Glomerular visceral epithelial cell (primary cell): Measurements from ENCODE around the gene GRAMD2B.

Experiments used
- DNase-seq: peaks from one replicate; pipeline ENCODE4 v3.0.0-alpha.2; 2016; ENCODE audit errors: extremely low spot score

GRAMD2B gene

GRCh38 chr5:126449751-126450271 lies 26.6 kb downstream of the GRAMD2B start:
- DNase-seq = peak; percentile 71

- no peak for DNase-seq
Measured at GRCh38 chr5:126450346-126450745, 27.1 kb downstream of the GRAMD2B start.

DNA sequence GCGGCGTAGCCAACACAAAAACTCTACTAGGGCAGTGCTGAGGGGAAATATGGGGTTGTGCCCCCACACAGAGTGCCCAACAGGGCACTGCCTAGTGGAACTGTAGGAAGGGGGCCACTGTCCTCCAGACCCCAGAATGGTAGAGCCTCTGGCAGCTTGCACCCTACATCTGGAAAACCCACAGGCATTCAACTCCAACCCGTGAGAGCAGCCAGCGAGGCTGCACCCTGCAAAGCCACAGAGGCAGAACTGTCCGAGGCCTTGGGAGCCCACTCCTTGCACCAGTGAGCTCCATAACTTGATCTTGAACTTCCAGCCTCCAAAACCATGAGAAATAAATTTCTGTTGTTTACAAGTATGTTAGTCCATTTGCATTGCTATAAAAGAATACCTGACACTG lies 27.7 kb downstream of the GRAMD2B start:
- DNase-seq = no peak

GRCh38 chr5:126452477-126452876 lies 29.3 kb downstream of the GRAMD2B start:
- DNase-seq = no peak

DNA sequence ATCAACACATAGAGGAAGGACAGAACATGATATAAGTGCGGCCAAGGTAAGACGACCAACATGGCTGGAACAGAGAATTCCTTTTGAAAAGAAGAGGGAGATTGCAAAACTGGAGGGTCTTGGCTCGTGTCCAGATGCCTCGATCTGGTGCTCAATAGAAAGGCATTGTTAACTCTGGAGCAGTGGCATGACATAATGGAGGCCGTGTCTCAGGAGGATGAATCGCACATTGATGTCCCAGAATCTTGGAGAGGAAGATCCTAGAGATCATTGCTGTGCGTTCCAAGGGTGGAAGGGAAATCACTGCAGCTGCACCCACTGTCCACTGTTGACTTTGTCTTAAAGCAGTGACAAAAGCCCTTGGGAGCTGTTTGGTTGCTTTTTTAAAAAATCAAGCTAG lies 30.9 kb downstream of the GRAMD2B start:
- DNase-seq = no peak

DNA sequence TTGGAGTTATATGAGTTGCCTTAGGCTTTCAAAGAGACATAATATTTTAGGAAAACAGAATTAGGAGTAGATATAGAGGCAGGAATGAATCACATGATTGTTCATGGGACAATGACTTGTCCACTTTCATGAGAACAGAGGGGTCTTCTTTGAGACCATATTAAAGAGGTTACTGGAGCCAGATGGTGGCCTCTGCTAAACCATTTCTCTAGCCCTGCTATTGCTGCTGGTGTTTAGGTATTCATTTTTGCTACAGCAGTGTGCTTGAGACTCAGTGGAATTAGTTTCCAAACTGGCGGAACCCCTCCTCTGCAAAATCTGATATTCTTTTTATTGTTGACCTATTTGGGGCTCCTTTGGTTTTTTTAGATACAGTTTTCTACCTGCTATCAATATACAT lies 31.3 kb downstream of the GRAMD2B start:
- DNase-seq = no peak

GRCh38 chr5:126455264-126455663 lies 32.1 kb downstream of the GRAMD2B start:
- no peak for DNase-seq

DNA sequence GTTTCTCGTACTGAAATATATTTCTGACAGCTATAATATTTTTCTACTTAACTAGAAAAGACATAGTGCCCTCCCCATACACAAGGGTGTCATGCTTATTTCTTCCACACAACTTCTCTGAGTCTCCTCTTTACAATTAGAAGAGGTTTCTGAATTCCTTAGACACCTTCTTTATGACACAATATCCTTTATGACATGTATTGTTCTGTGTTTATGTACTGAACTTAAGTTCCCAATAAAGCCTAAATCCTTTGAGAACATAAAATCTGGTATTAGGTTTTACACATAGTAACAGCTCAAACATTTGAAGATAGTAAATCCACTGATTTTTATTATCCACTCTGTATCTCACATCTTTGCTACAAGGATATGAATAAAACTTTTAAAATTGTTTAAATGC lies 32.5 kb downstream of the GRAMD2B start:
- DNase-seq = no peak

DNA sequence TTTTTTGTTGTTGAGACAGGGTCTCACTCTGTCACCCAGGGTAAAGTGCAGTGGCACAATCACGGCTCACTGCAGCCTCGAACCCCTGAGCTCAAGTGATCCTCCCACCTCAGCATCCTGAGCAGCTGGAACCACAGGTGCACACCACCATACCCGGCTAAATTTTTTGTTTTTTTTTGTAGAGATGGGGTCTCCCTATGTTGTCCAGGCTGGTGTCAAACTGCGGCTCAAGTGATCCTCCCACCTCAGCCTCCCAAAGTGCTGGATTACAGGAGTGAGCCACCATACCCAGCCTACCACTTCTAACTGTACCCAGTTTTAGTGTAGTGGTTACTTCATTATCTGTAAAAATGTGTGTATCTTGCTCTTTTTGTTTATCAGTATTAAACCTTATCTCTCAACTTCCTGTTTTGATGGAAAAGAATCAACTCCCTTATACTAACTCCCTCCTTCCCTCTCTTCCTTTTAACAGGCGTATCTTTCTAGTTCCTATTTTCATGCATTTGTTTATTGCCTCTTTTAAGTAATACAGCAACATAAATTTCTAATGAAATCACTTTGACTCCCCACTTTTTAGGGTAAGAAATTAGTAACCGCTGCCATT lies 33.1 kb downstream of the GRAMD2B start:
- no peak for DNase-seq

DNA sequence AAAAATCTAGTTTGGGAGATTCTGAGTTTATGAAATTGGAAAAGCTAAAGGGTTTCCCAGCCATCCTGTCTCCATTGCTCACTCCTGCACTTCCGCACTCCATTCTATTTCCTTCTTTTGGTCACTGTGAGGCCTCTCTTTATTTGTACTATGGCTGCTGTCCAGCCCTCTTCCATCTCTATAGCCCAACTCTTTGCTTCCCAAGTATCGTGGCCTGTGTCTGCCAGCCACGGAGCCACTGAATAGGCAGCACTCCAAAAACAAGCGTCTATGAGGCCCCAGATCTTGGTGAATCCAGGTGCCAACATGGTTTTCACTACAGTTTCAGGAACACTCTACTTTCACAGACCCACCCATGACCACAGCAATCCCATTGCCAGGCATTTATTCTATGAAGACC lies 37.2 kb downstream of the GRAMD2B start:
- no peak for DNase-seq

- DNase-seq = no peak
Measured at GRCh38 chr5:126460977-126461376, 37.8 kb downstream of the GRAMD2B start.

DNA sequence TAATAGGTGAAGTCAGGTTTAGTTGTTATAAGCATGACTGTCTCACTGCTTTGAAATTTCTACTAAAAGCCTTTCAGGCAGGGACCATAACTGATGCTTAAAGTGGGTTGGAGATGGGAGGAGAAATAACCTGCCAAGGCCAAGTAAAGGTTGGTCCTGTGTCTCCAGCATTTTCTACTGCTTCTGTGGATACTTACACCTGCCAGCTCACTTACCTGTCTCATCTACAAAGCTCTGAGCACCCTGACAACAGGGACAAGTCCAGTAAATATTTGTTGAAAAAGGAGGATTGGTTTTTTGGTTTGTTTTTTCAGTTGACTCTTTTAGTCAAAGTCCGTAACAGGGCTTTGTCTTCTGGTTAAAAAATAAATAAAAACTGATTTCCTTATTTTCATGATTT lies 38.6 kb downstream of the GRAMD2B start:
- no peak for DNase-seq

DNA sequence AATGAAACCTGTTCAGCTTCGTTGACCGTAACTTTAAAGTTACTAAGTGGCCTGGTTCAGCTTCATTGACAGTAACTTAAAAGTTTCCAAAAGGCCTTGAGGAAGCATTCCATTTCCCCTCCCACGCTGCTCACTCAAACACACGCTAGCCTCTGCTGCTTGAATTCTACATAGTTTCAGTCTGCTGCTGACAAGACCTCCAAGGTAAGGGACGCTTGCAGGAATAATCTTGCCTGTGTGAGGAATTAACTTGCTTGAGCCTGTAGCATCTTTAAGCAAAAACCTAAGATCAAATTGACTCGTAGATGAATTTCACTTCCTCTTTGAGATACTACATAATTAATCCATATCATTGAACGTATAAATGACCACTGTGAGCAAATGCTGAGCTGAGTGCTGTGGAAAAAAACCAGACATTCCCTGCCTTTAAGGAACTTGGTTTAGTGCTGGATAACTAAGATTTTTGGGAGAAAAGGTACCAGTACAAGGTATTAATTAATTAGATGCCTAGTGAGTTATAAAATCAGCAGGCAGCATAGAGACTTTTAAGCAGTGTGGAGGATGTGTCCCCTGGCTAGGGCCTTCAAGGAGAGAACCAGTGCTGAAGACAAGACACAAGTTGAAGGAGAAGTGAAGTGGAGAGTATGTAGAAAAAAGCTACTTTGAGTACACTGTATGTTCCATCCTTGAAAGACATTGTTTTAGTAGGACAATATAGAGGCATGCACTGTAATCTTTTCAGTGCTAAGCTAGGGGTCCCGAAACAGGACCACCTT lies 39.2 kb downstream of the GRAMD2B start:
- DNase-seq = peak; percentile 20

DNA sequence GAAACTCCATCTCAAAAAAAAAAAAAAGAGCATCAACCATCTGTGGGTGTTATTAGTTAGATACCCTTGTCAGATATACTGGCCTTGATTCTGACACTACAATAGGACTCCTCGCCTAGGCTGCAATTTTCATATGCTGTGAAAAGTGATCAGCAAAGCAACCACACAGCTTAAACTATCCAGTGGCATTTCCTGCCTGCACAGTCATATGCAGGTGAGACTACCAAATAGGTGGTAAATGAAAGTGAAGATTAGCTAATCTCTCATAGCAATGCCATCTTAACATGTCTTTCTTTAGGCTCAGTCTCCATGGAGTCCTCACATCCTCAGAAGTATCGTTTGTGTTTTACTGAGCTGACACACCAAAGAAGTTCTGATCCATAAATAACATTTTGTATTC lies 40.8 kb downstream of the GRAMD2B start:
- DNase-seq = no peak

DNA sequence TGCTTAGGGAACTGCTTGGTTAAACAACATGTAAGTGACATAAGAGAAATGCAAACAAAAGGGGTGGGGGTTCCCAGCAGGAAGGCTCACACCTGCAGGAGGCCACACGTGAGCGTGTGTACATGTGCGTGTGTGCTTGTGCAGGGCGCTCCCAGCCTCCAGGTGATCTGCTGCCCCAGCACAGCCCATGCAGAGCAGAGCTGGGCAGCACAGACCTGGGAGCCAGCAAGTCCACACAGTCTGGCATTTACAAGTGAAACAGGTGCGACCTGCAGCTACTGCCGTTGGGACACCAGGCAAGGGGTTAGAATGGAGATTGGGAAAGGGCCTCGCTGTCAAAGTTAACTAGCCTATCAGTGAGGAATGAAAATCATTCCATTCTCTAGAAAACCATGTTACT lies 41.8 kb downstream of the GRAMD2B start:
- no peak for DNase-seq

GRCh38 chr5:126468091-126468490 lies 44.9 kb downstream of the GRAMD2B start:
- DNase-seq = no peak

DNA sequence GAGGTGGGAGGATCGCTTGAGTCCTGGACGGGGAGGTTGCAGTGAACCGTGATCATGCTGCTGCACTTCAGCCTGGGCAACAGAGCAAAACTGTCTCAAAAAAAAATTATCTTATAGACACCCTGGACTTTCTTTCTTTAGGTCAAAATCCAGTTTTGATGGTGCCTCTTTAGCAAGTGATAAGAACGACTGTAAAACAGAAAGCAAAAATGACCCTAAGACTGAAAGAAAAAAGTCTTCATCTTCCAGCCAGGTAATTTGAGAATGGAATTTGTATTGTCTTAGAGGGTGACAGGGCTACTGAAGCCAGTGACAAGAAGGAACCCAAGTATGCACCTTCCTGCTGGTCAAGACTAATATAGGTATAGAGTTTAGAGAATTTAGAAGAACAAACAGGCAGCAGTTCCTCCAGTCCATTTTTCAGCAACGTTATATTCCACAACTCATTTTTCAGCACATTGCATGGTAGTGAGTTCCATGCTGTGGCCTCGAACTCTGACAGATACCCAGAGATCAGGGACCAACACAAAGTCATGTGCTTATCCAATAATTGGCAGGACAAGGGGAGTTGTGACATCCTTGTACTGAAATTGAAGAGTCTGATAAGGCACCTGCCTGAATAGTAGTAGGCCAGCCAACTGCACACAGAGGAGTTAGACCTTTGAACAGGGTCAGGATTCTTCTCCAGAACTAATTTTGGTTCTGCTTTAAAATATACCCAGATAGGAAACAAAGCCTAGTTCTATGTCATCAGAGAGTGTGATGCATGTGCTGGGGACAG lies 46.5 kb downstream of the GRAMD2B start:
- DNase-seq = no peak

DNA sequence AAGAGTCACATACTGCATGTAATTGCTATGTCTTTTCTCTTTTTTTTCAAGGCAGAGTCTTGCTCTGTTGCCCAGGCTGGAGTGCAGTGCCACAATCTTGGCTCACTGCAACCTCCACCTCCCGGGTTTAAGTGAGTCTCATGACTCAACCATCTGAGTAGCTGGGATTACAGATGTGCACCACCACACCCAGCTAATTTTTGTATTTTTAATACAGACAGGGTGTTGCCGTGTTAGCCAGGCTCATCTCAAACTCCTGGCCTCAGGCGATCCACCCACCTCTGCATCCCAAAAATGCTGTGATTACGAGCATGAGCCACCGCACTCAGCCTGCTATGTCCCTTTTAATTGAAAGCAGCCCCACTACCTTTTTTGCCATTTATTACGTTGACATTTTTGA lies 47.3 kb downstream of the GRAMD2B start:
- DNase-seq = peak; percentile 44

DNA sequence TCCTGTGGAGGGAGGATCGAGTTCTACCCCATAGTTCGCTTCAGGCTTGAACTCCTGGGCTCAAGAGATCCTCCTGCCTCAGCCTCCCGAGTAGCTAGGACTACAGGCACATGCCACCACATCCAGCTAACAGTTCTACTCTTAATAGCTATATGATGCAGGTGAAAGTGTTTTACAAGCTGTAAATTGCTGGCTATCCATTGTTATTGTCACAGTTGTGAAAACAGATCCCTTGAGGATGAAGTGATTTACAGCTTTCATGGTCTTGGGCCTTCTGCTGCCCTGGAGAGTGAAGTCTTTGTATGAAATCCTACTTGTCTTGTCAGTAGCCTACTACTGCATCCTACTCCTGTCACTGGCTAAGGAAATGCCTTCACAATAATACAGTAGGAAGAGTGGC lies 48.0 kb downstream of the GRAMD2B start:
- no peak for DNase-seq

GRCh38 chr5:126471875-126472537 lies 48.8 kb downstream of the GRAMD2B start:
- peak; percentile 86 for DNase-seq

GRCh38 chr5:126472538-126472889 lies 49.3 kb downstream of the GRAMD2B start:
- DNase-seq = no peak
